ENCODE data around the gene MOB1A. TPM values are rescaled to one million over a fixed set of nuclear protein-coding genes. Genes with fewer than 3 reads are reported as not detected.

MOB1A gene
- total and polyA plus RNA-seq, 2 of the 8 experiments (the other 6 are each of a cell fraction or from before 2014, with no cell fraction given), result 21.6 to 91.7 TPM

- no peak overlapping the region for H4K5ac ChIP-seq (ENCODE audit: insufficient read length, low read depth, low read length)
- H2BK20ac ChIP-seq (ENCODE audit: low read length), result no peak overlapping the region
- no peak overlapping the region for H2BK120ac ChIP-seq (replicated peaks; ENCODE audit: low read depth, low read length)
- H4K91ac ChIP-seq (replicated peaks; ENCODE audit: insufficient read length, low read length), result no peak overlapping the region
- no peaks in the 10 kb centered on the region for H3K36me3 ChIP-seq (ENCODE audit: control insufficient read depth in 2 of 4, insufficient read depth in 4 of 4, low read length in 3 of 4)
- no peak overlapping the region for H4K8ac ChIP-seq (ENCODE audit: extremely low read depth, insufficient read depth, low read length)
- no peaks in the 10 kb centered on the region for H4K20me1 ChIP-seq (replicated peaks in 1 of 2; ENCODE audit: control insufficient read depth in 1 of 2, insufficient read depth in 2 of 2, low read length in 2 of 2)
- H2AFZ ChIP-seq (ENCODE audit: low read length), result 0 out of 2 replicates have a peak overlapping the region, but pooled peaks have one; percentile 11
- no peaks in the 10 kb centered on the region for H3K27me3 ChIP-seq (replicated peaks in 1 of 4; ENCODE audit: control insufficient read depth in 3 of 4, extremely low read depth in 1 of 4, insufficient read depth in 3 of 4, low read length in 3 of 4)
- H3K4ac ChIP-seq (replicated peaks; ENCODE audit: insufficient read length, low read depth, low read length), result no peak overlapping the region
- ChIA-PET POLR2A (ENCODE audit: partially characterized antibody) (interaction anchor here (68.3 to 72.1 kb wide), 2 partner anchors 8 to 23 kb away, joined by 2699 read pairs; partner anchors contain the start of genes BOLA3, MOB1A and MTHFD2), CTCF (ENCODE audit: partially characterized antibody) (interaction anchor here (1.6 kb wide), 1 partner anchor 11 kb away, joined by 3 read pairs; no protein-coding TSS in a partner anchor)
- H3K9me3 ChIP-seq (ENCODE audit: insufficient read depth in 2 of 2, low read depth in 1 of 2, low read length in 1 of 2), result no peaks in the 10 kb centered on the region
- peak overlapping the region; percentile 68; the same call in 1 of the 2 replicates for H2BK12ac ChIP-seq (ENCODE audit: low read depth, low read length)
- H3K23me2 ChIP-seq (ENCODE audit: low read depth, low read length), result no peaks in the 10 kb centered on the region
- H2BK15ac ChIP-seq (ENCODE audit: low read length), result no peak overlapping the region
- peaks cover 3 to 9% (median 5%) of the 10 kb centered on the region in 4 experiments for H3K4me1 ChIP-seq (replicated peaks in 1 of 4; ENCODE audit: control insufficient read depth in 3 of 4, insufficient read depth in 4 of 4, low read length in 3 of 4)
- no peak overlapping the region for H3K14ac ChIP-seq (ENCODE audit: insufficient read length)
- no peak for FAIRE-seq
- no peaks in the 10 kb centered on the region for H3K79me2 ChIP-seq (ENCODE audit: control insufficient read depth in 1 of 2, insufficient read depth in 2 of 2, low read length in 2 of 2)
- H3K4me2 ChIP-seq (ENCODE audit: insufficient read depth in 1 of 2, low read depth in 2 of 2, low read length in 2 of 2), result no peak overlapping the region
- DNase-seq (ENCODE audit: low read depth in 1 of 2, low spot score in 2 of 2), result no peak
- H3K56ac ChIP-seq (replicated peaks; ENCODE audit: insufficient read length, low read depth, low read length), result no peak overlapping the region
- TF ChIP-seq JUN (IDR thresholded peaks at IDR 0.05; ENCODE audit: low read depth, low read length) (no peak), SUZ12 (IDR thresholded peaks at IDR 0.05; ENCODE audit: low read length) (no peak), GABPA (IDR thresholded peaks at IDR 0.05; ENCODE audit: borderline replicate concordance, insufficient read depth, low read length) (no peak), HDAC6 (IDR thresholded peaks at IDR 0.05; ENCODE audit: low read depth, low read length) (no peak)
- H2AK5ac ChIP-seq (ENCODE audit: low read depth, low read length), result no peak overlapping the region
- no peaks in the 10 kb centered on the region for H3K79me1 ChIP-seq (ENCODE audit: low read depth, low read length)
- no peak overlapping the region for H3K4me3 ChIP-seq (ENCODE audit: extremely low read depth in 1 of 4, insufficient read depth in 2 of 4, low read depth in 3 of 4, low read length in 4 of 4)
- H3K18ac ChIP-seq (ENCODE audit: extremely low read depth, low read length), result no peak overlapping the region
- H3K27ac ChIP-seq (ENCODE audit: low read depth, low read length), result no peak overlapping the region
- no peak overlapping the region for H2BK5ac ChIP-seq (ENCODE audit: low read depth, low read length)
- H3K23ac ChIP-seq (ENCODE audit: insufficient read length), result no peak overlapping the region
- no peak overlapping the region for H3K9ac ChIP-seq (replicated peaks in 1 of 4; ENCODE audit: extremely low read depth in 1 of 4, low read depth in 3 of 4, low read length in 3 of 4)
- 91% methylated on average over 9 of the region's 9 CpGs; no CpG with 5 or more reads in 1 of the 2 experiments for WGBS, 2 experiments (ENCODE audit: extremely low coverage in 1 of 2, insufficient coverage in 1 of 2, insufficient read length in 1 of 2, insufficient replicate concordance in 2 of 2, low coverage in 1 of 2, low lambda C conversion rate in 2 of 2, missing lambda C conversion rate in 1 of 2)
Measured at GRCh38 chr2:74186038-74186437, 7.4 kb upstream of the MOB1A start.

Data from H1 (cell line).